Thoracic aorta (tissue), 2 donors: ENCODE measurements around the gene ZNF638. TPM values are rescaled to one million over a fixed set of nuclear protein-coding genes. Genes with fewer than 3 reads are reported as not detected.

Source experiments
- ATAC-seq: fragments of 150-250 bp; one replicate; pipeline ENCODE4 v1.8.0; 2017; ENCODE audit warnings: low read depth; ENCODE audit not compliant: insufficient number of reproducible peaks, low FRiP score
- DNase-seq: peaks from one replicate; pipeline ENCODE4 v3.0.0-alpha.2; 2020; ENCODE audit warnings: low spot score
- H3K27ac ChIP-seq, 2 donors: fragments of 200-600 bp; sonication (generic); 1 replicate in 1 of 2; 2 replicates in 1 of 2; pipeline ENCODE4 v1.5.1; 2016; ENCODE audit warnings: mild to moderate bottlenecking in 2 of 2, moderate library complexity in 2 of 2
- H3K27me3 ChIP-seq: fragments of 200-600 bp; sonication (generic); replicated peaks from 2 replicates; pipeline ENCODE4 v1.6.0; 2016; ENCODE audit warnings: mild to moderate bottlenecking; ENCODE audit not compliant: insufficient read depth
- H3K36me3 ChIP-seq: fragments of 200-600 bp; sonication (generic); one replicate; pipeline ENCODE4 v1.5.1; 2016
- H3K4me1 ChIP-seq, 2 donors: fragments of 200-600 bp; sonication (generic); 1 replicate in 1 of 2; 2 replicates in 1 of 2; pipeline versions ENCODE4 v1.5.1 to v1.6.0; 2016; ENCODE audit warnings: low read depth in 2 of 2, mild to moderate bottlenecking in 1 of 2; ENCODE audit not compliant: control insufficient read depth in 1 of 2
- H3K4me3 ChIP-seq: fragments of 200-600 bp; sonication (generic); 2 replicates; pipeline ENCODE4 v1.5.1; 2016; ENCODE audit warnings: mild to moderate bottlenecking
- H3K9me3 ChIP-seq: fragments of 200-600 bp; sonication (generic); 2 replicates; pipeline ENCODE4 v1.5.1; 2016
- CTCF ChIP-seq: fragments of 200-600 bp; sonication (generic); IDR thresholded peaks from one replicate; pipeline ENCODE4 v1.5.1; 2019; ENCODE audit warnings: antibody characterized with exemption
- total RNA-seq, 2 donors: library from RNA; depleted of rRNA; stranded (reverse); fragments of >200 nt; gene quantifications; one replicate each; pipeline versions ENCODE4 v1.1.0 to v1.2.3, GENCODE V29; 2016

Gene ZNF638
- total RNA-seq, 2 donors from 2014 or later, result 162 to 230 TPM

GRCh38 chr2:71484354-71484753 is 152.8 kb downstream of the ZNF638 start:
- DNase-seq, result no peak
- no peaks in the 10 kb centered on the region for H3K4me1 ChIP-seq
- H3K36me3 ChIP-seq, result no peaks in the 10 kb centered on the region
- no peak for ATAC-seq
- no peak for TF ChIP-seq CTCF
- H3K4me3 ChIP-seq, result no peak overlapping the region
- H3K9me3 ChIP-seq, result no peaks in the 10 kb centered on the region
- no peaks in the 10 kb centered on the region for H3K27me3 ChIP-seq
- no peak overlapping the region for H3K27ac ChIP-seq

Other genes with a start within 250 kb of the ZNF638 start
- gene MCEE, start 201.6 kb upstream of the ZNF638 start, total RNA-seq, result 10 to 100 TPM in 1 of 2 donors, 1 to 10 TPM in 1; 5.8 to 10.6 TPM
- 10 to 100 TPM; 17.2 to 37.0 TPM for gene MPHOSPH10, start 201.1 kb upstream of the ZNF638 start, total RNA-seq
- 1 to 10 TPM; 3.3 to 4.7 TPM for gene PAIP2B, start 104.7 kb upstream of the ZNF638 start, total RNA-seq
- 10 to 100 TPM; 13.0 to 15.2 TPM for gene DYSF, start 121.8 kb downstream of the ZNF638 start, total RNA-seq